ENCODE data around the gene TBC1D1.

The TBC1D1 gene

GRCh38 chr4:38179690-38180377 is 288.9 kb downstream of the TBC1D1 start:
- TF ChIP-seq CSRNP3 (CRISPR knock-in tag; IDR thresholded peaks at IDR 0.05) (no peak), TSHZ2 (CRISPR knock-in tag; IDR thresholded peaks at IDR 0.05) (no peak), PATZ1 (CRISPR knock-in tag; IDR thresholded peaks at IDR 0.05; ENCODE audit: borderline replicate concordance) (no peak), CSDC2 (CRISPR knock-in tag; IDR thresholded peaks at IDR 0.05) (no peak), OSR1 (CRISPR knock-in tag; IDR thresholded peaks at IDR 0.05) (no peak), POU6F1 (CRISPR knock-in tag; IDR thresholded peaks at IDR 0.05; ENCODE audit: borderline replicate concordance, low read depth) (no peak), ZC3H10 (CRISPR knock-in tag; IDR thresholded peaks at IDR 0.05) (no peak), ISL1 (CRISPR knock-in tag; IDR thresholded peaks at IDR 0.05) (no peak), RARB (CRISPR knock-in tag; IDR thresholded peaks at IDR 0.05) (no peak)
- ATAC-seq = peak; percentile 92

GRCh38 chr4:38180456-38180855 is 289.6 kb downstream of the TBC1D1 start:
- TF ChIP-seq CSDC2 (CRISPR knock-in tag; IDR thresholded peaks at IDR 0.05) (no peak), ZNF565 (CRISPR knock-in tag; conservative IDR thresholded peaks at IDR 0.05; ENCODE audit: low read depth) (no peak), RARB (CRISPR knock-in tag; IDR thresholded peaks at IDR 0.05) (no peak), PATZ1 (CRISPR knock-in tag; IDR thresholded peaks at IDR 0.05; ENCODE audit: borderline replicate concordance) (no peak), OSR1 (CRISPR knock-in tag; IDR thresholded peaks at IDR 0.05) (no peak)
- peak; percentile 18; the same call in 1 of the 3 replicates for ATAC-seq

- ATAC-seq = no peak
- TF ChIP-seq ZFP3 (CRISPR knock-in tag; IDR thresholded peaks at IDR 0.05) (no peak), CREB5 (CRISPR knock-in tag; IDR thresholded peaks at IDR 0.05; ENCODE audit: low read depth) (no peak), CSDC2 (CRISPR knock-in tag; IDR thresholded peaks at IDR 0.05) (no peak), POU6F1 (CRISPR knock-in tag; IDR thresholded peaks at IDR 0.05; ENCODE audit: borderline replicate concordance, low read depth) (no peak), PATZ1 (CRISPR knock-in tag; IDR thresholded peaks at IDR 0.05; ENCODE audit: borderline replicate concordance) (no peak), PPARA (CRISPR knock-in tag; IDR thresholded peaks at IDR 0.05; ENCODE audit: borderline replicate concordance) (no peak), ARNTL (CRISPR knock-in tag; IDR thresholded peaks at IDR 0.05; ENCODE audit: borderline replicate concordance, low read depth) (no peak), ZNF565 (CRISPR knock-in tag; conservative IDR thresholded peaks at IDR 0.05; ENCODE audit: low read depth) (no peak), ZNF70 (CRISPR knock-in tag; IDR thresholded peaks at IDR 0.05) (no peak), GLIS3 (CRISPR knock-in tag; IDR thresholded peaks at IDR 0.05) (no peak), OSR1 (CRISPR knock-in tag; IDR thresholded peaks at IDR 0.05) (no peak), CSRNP3 (CRISPR knock-in tag; IDR thresholded peaks at IDR 0.05) (no peak), ZFP30 (CRISPR knock-in tag; IDR thresholded peaks at IDR 0.05) (no peak)
Observed at GRCh38 chr4:38181286-38181685, 290.4 kb downstream of the TBC1D1 start.
